HG03196 (cell line): ENCODE measurements around the gene MYO1B.

Experiments used
- ATAC-seq: cut with Tn5 transposase; IDR thresholded peaks from one replicate; pipeline ENCODE4 v1.9.1; 2021; ENCODE audit not compliant: unreplicated experiment

MYO1B gene

GRCh38 chr2:191394043-191394442 lies 148.8 kb downstream of the MYO1B start:
- no peak for ATAC-seq

DNA sequence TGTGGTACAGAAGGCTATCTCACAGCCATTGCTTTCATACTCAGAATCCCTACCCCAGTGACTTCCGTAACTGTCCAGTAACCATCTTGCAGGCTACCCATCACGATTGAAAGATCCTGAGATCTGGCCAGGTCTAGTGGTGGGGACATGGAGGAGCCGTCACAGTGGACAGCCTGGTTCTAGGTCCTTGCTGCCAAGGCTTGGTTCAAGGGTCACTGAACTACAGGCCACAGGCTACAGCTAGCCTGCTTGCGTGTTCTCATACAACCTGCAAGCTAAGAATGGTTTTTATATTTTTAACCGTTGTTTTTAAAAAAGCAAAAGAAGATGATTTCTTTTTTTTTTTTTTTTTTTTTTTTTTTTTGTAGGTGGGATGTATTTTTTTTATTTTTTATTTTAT lies 151.6 kb downstream of the MYO1B start:
- ATAC-seq, result no peak

DNA sequence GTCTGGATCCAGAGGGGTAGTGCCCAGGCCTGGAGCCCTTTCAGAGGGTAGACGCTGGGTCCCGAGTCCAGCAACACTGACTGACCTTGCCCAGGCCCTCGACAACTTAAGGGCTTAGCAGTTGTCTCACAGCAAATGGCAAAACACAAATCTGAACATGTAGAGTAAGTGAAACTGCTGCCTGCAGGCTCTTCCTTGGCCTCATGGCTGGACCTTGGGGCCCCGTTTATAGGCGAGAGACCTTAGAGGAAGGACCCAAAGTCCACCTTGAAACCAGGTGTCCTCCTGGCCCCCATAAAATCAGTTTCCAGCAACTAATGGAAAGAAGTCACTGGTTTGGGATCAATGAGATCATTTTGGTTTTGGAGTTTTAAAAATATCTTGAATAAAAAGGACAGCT lies 154.4 kb downstream of the MYO1B start:
- ATAC-seq, result no peak

DNA sequence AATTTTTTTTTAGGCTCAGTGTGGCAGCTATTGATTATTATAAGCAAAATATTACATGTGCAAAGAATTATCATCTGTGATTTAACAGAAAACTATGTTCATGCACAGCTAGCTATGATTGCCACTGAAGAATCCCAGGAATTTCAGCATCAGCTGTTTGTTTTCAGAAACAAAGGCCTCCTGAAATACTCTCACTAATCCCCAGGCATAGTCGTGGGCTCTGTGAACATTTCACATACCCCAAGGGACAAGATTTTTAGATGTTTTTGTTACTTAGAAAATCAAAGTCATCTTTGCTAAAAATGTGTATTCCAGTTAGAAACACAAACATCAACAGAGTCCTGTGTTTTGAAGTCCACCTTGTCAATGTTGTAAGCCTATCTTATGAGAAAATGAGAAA lies 156.1 kb downstream of the MYO1B start:
- ATAC-seq, result no peak

- ATAC-seq, result no peak
Observed at GRCh38 chr2:191402966-191403565, 157.9 kb downstream of the MYO1B start.

GRCh38 chr2:191404568-191404991 lies 159.4 kb downstream of the MYO1B start:
- no peak for ATAC-seq

DNA sequence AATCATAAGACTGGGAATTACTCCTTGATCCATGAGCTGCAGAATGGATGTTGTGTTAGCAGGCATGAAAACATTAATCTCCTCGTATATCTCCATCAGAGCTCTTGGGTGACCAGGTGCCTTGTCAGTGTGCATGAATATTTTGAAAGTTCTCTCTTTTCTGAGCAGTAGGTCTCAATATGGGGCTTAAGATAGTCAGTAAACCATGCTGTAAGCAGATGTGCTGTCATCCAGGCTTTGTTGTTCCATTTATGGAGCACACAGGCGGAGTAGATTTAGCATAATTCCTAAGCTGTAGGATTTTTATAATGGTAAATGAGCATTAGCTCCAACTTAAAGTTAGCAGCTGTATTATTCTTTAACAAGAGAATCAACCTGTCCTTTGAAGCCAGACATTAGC lies 160.3 kb downstream of the MYO1B start:
- ATAC-seq, result no peak

- no peak for ATAC-seq
Observed at GRCh38 chr2:191410646-191411436, 165.6 kb downstream of the MYO1B start.

GRCh38 chr2:191411472-191411871 lies 166.3 kb downstream of the MYO1B start:
- ATAC-seq, result no peak

DNA sequence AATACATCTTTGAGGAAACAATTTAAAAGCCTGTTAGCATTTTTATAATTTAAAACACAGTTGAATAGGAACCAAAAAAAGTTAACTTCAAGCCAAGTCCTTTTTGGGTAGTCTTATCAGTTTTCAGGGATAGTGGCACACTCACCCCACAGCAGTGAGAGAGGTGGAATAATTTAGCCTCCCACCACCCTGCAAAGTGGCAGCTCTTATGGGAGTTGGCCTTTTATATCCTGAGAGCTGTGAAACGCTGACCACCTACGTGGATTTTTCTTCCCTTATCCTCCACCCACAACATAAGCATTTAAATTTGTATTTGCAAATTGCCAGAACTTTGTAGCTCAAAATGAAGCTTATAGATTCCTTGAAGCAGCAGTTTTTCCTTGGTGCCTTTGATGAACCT lies 167.1 kb downstream of the MYO1B start:
- no peak for ATAC-seq

- ATAC-seq, result no peak
Observed at GRCh38 chr2:191415101-191415500, 169.9 kb downstream of the MYO1B start.

- no peak for ATAC-seq
Observed at GRCh38 chr2:191415858-191416257, 170.7 kb downstream of the MYO1B start.

DNA sequence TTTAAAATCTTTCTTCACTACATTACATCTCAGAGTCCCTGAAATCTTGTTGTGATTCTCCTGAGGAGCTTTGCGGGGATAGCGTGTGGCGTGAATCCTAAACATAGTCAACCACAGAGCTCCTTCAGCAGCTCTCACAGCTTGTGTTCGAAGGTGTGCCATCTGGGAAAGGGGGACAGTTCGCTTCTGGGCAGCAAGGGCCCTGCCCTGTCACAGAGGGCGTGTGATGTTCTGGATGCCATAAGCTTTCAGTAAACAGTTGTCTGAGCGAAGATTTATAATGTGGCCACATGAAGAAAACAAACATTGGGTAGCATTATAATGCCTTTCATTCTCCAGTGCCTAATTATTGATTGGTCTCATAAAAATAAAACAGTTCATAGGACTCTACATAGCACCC lies 172.5 kb downstream of the MYO1B start:
- ATAC-seq, result no peak

DNA sequence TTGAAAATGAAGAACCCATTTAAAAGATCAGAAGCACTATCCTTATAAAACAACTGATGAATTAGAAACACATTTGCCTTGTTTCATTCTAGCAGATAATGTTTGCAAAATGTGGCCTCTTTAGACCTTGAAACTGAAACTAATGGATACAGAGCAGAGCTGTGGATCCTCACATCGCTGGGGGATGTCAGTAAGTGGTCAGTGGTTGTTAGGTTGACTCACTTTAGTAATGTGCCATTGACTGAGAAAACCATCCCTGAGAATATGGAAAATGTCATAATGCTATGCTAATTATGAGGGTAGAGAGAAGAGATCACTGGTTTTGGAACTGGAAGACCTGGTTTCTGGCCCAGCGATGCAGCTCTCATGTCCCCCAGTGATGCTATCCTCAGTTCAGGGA lies 176.7 kb downstream of the MYO1B start:
- no peak for ATAC-seq

DNA sequence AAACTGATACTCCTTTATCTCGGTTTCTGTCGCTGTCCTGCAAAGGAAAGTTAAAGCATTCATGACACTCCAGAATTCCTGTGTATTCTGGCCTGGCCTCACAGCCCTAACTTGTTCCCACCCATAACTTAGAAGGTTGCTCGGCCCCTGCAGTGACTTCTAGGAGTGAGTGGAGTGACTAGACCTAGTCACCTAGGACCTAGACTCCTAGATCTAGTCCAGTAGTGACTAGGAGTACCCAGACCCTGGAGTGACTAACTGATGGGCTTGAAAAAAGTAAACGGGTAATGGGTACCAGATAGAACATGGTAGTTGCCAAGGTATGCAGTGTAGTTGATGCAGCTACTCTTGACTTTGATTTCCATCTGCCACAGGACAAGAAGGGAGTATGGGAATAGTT lies 181.8 kb downstream of the MYO1B start:
- ATAC-seq, result no peak

GRCh38 chr2:191428141-191428540 lies 182.9 kb downstream of the MYO1B start:
- no peak for ATAC-seq

- ATAC-seq, result no peak
Observed at GRCh38 chr2:191430476-191430875, 185.3 kb downstream of the MYO1B start.

DNA sequence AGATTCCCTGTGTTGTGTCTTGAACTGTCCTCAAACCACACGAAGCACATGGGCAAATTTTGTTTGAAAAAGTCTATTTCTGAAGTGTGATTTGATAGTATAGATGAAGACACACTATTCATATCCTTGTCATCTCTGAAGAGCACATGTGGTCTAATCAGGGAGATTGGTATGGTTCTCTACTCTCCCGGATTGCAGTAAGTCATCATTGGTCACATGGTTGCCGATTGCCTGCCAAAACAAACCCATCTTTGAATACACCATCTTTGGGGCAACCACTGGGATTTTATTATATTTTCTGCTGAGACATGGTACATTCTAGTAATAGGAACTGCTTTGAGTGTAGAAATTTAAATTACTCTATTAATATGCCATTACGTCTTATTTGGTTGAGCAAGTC lies 186.9 kb downstream of the MYO1B start:
- ATAC-seq, result no peak

GRCh38 chr2:191434072-191434471 lies 188.9 kb downstream of the MYO1B start:
- no peak for ATAC-seq

DNA sequence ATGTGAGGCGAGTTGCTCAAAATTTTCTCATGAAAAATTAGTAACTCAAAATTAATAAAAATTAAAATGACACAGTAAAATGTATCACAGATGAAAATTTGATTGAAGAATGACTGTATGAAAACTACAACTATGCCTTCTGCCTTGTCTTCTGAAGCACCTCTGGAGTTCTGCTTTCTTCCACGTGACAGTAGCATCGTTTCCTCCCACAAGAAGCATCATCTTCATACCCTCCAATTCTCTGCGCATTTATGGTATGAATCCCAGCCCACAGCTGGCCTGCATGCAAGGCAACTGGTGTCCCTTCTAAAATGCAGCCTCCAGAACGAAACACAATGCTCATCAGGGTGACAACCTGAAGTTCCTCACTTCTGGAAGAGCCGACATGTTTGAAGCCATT lies 189.9 kb downstream of the MYO1B start:
- ATAC-seq, result no peak

- ATAC-seq, result no peak
Observed at GRCh38 chr2:191436368-191437055, 191.3 kb downstream of the MYO1B start.

- no peak for ATAC-seq
Observed at GRCh38 chr2:191439481-191439880, 194.3 kb downstream of the MYO1B start.
